ENCODE results near the gene METTL9.
"Not testable (repeated sequence)": the region's sequence is repeated elsewhere in the genome, so short reads cannot be mapped to it uniquely, and the experiment has no call there.

The METTL9 gene

DNA sequence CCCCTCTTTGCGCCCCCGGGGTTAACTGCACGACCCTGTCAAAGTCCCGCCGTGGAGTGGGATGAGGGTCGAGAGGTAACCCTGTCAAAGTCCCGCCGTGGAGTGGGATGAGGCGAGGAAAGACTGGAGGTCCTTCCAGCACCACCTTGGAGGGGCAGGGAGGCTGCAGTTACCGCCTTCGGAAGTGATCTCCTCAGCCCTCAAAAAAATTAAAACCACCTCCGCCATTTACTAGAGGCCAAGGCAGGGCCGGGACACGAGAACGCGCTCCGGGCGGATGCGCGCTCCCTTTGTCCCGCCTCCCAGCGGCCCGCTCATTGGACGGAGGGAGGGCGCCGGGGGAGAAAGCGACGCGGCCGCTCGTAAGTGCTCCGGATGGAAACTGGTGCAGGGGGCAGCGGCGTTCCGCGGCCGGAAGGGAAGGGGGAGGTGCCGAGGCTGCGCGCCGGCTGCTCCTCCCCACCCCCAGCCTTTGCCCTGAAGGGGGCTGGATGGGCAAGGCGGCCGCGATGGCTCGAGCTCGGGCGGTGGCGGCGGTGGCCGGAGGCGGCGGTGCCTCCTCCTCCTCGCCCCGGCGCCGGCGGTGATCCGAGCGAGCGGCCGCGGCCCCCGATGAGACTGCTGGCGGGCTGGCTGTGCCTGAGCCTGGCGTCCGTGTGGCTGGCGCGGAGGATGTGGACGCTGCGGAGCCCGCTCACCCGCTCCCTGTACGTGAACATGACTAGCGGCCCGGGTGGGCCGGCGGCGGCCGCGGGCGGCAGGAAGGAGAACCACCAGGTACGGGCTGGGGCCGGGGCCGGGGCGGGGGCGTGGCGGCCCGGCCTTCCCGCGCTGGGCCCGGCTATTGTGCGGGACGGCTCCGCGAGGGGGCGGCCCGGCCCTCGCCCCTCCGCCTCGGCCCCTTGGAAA lies at the start of gene METTL9:
METTL9 (plus strand) TSS at position 456 of the 909 bp plus-strand sequence; CDS start at position 613, 157 bp downstream.
- peak; percentile 96 for ATAC-seq
- 0 out of 2 replicates have a peak, but pooled peaks have one; percentile 16 for TF ChIP-seq POU6F1 (CRISPR knock-in tag; IDR thresholded peaks at IDR 0.05; ENCODE audit: borderline replicate concordance, low read depth)
- TF ChIP-seq OSR1 (CRISPR knock-in tag; IDR thresholded peaks at IDR 0.05) = no peak
- no peak for TF ChIP-seq ZC3H10 (CRISPR knock-in tag; IDR thresholded peaks at IDR 0.05)
- TF ChIP-seq ZNF70 (CRISPR knock-in tag; IDR thresholded peaks at IDR 0.05) = no peak
- no peak for TF ChIP-seq ARNTL (CRISPR knock-in tag; IDR thresholded peaks at IDR 0.05; ENCODE audit: borderline replicate concordance, low read depth)
- TF ChIP-seq TCF4 (CRISPR knock-in tag; IDR thresholded peaks at IDR 0.05; ENCODE audit: borderline replicate concordance) = no peak

DNA sequence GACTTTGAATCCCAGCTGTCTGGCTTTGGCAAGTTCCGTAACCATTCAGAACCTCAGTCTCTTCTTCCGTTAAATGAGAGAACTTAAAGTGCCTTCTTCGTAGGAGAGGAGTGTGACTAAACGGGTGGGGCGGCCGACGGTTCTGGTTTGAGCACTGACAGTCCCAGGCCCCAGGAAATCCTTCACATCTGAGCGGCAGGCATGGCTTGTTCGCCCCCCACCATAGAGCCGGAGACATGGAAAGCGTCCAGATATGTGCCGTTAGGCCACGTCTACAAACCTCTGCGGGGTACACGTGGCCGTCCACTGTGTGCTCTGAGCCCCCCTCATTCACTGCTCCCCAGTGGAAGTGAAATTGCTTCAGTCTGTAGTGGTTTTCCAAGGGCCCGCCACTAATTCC lies 49.4 kb upstream of the METTL9 start:
- ATAC-seq = not testable (repeated sequence)

DNA sequence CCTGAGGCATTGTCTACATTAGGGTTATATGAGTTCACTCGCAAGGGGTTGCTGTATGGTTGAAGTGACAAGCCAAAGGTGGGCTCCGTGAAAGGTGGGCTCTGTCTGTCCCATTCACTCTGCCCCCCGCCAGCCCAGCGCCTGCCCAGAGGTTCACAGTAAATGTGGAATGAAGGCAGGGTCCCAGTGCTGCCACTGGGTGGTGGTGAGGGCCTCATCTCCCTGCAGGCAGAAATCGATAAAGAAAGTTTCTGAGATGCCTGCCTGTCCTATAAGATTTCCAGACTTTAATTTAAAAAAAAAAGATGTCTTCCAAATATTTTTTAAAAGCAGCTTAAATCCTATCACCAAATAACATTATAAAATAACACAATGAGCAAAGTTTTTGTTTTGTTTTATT lies 48.9 kb upstream of the METTL9 start:
- peak; percentile 20; the same call in 1 of the 3 replicates for ATAC-seq

- not testable (repeated sequence) for ATAC-seq
Observed at GRCh38 chr16:21551076-21551475, 48.3 kb upstream of the METTL9 start.

DNA sequence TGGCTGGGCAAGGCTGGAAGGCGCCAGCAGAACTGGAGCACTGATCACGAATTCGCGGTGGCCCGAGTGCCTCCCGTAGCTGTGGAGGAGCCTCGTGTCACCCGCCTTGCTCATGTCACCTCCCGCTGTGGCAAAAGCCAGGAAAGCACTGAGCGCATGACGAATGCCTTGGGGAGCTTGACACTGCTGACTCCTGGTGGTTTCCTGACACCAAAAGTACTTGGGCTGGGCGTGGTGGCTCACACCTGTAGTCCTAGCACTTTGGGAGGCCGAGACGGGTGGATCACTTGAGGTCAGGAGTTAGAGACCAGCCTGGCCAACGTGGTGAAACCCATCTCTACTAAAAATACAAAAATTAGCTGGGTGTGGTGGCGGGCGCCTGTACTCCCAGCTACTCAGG lies 47.8 kb upstream of the METTL9 start:
- ATAC-seq = not testable (repeated sequence)

GRCh38 chr16:21553481-21554296 lies 45.7 kb upstream of the METTL9 start:
- ATAC-seq = not testable (repeated sequence)

DNA sequence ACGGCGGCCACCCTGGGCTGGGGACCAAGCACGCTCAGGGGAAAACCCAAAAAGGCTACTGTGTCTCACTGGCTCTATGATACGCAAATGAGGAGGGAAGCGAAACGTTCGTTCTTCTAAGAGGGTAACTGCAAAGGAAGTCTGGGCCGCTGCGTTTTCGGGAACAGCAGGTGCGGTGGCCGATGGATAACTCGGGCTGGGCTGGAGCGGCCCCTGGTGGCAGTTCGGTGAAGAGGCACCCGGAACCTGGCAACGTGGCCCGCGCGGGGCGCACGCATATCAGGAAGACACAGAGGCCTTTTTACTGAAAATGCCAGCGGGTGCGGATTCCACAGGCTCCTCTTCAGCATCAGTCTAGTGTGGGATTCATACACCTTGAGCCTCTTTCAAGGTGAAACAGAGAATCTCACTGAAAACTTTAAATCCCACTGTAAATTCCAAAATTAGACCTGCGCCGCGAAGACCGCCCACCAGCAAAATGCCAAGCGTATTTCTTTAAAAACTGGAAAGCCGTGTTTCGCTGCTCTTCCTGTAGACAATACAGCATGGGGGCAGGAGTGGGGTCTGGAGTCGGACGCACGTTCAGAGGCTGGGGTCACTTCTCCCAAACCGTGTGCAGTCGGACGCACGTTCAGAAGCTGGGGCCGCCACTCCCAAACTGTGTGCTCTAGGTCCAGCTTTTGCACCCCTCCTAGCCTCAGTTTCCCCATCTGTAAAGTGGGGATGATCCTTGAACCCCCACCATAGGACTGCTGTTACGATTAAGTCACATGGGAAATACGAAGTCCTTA lies 44.4 kb upstream of the METTL9 start:
- TF ChIP-seq, protein P1, sequence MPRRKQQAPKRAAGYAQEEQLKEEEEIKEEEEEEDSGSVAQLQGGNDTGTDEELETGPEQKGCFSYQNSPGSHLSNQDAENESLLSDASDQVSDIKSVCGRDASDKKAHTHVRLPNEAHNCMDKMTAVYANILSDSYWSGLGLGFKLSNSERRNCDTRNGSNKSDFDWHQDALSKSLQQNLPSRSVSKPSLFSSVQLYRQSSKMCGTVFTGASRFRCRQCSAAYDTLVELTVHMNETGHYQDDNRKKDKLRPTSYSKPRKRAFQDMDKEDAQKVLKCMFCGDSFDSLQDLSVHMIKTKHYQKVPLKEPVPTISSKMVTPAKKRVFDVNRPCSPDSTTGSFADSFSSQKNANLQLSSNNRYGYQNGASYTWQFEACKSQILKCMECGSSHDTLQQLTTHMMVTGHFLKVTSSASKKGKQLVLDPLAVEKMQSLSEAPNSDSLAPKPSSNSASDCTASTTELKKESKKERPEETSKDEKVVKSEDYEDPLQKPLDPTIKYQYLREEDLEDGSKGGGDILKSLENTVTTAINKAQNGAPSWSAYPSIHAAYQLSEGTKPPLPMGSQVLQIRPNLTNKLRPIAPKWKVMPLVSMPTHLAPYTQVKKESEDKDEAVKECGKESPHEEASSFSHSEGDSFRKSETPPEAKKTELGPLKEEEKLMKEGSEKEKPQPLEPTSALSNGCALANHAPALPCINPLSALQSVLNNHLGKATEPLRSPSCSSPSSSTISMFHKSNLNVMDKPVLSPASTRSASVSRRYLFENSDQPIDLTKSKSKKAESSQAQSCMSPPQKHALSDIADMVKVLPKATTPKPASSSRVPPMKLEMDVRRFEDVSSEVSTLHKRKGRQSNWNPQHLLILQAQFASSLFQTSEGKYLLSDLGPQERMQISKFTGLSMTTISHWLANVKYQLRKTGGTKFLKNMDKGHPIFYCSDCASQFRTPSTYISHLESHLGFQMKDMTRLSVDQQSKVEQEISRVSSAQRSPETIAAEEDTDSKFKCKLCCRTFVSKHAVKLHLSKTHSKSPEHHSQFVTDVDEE (CRISPR knock-in tag; IDR thresholded peaks at IDR 0.05) = peak; percentile 23; the same call in 1 of the 2 replicates
- TF ChIP-seq SNAI2 (CRISPR knock-in tag; IDR thresholded peaks at IDR 0.05) (peak; percentile 78; the same call in 1 of the 2 replicates), OSR1 (CRISPR knock-in tag; IDR thresholded peaks at IDR 0.05) (no peak)

DNA sequence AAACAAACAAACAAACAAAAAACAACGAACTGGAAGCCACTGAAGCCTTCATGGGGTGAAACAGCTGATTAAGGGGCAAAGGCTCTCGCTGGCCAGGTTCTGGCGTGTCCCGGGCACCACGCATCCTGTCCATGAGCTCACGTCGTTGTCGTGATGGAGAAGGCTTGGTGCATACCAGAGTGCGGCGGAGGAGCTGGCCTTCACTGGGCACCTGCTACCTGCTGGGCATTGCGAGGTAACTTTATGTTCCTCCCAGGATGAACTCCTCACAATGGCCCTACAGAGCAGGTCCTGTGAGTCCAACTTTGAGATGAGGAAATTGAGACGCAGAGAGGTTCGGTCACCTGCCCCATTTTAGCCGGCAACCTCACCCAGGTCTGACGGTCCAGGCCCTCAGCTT lies 43.8 kb upstream of the METTL9 start:
- ATAC-seq = not testable (repeated sequence)

More for the DNA sequence above, 44.4 kb upstream of the METTL9 start:
- ATAC-seq = peak; percentile 92

- TF ChIP-seq ZNF70 (CRISPR knock-in tag; IDR thresholded peaks at IDR 0.05) = 0 out of 2 replicates have a peak, but pooled peaks have one; percentile 8
- ATAC-seq = not testable (repeated sequence)
Observed at GRCh38 chr16:21556026-21556595, 43.3 kb upstream of the METTL9 start.

Measured in SK-N-SH treated with all-trans-retinoic acid at 6 μM for 48 hours (cell line).